Cerebellar nuclear complex (tissue), 1 donor: ENCODE measurements around the gene CTNNA3.
"Not testable (repeated sequence)": the region's sequence is repeated elsewhere in the genome, so short reads cannot be mapped to it uniquely, and the experiment has no call there.

ENCODE experiments used
- DNase-seq, 2 experiments: peaks; one replicate each; lab custom pipeline; 2025; lab: John Stamatoyannopoulos, UW

Gene CTNNA3

DNA sequence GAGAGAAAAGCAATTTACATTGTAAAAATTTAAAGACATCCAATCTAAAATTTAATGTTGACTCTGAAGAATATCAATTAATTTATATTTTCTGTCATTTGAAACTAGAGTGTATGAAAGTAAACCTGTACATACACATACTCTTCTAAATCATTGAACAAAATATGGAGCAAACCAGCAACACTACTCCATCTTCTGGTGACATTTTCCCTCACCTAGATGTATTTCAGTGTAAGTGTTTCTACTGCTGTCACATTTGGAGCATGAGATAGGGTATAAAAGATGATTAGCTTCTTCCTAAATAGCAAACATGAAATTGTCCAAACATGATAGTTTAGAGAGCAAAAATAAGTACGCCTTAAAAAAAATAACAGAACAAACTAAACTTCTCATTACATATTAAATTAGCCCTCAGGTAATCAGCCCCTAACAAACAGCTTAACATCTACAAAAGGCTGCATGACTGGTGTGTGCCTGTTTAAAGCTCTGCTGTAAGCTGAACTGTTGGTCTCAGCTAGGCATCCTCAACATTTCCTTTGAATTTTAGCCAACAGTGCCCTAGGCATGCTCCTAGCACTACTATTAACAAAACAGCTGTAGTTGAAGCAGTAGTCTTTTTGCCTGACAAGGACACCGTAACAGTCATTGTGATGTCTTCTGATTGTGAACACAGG lies 189.8 kb downstream of the CTNNA3 start:
- DNase-seq: no peak

DNA sequence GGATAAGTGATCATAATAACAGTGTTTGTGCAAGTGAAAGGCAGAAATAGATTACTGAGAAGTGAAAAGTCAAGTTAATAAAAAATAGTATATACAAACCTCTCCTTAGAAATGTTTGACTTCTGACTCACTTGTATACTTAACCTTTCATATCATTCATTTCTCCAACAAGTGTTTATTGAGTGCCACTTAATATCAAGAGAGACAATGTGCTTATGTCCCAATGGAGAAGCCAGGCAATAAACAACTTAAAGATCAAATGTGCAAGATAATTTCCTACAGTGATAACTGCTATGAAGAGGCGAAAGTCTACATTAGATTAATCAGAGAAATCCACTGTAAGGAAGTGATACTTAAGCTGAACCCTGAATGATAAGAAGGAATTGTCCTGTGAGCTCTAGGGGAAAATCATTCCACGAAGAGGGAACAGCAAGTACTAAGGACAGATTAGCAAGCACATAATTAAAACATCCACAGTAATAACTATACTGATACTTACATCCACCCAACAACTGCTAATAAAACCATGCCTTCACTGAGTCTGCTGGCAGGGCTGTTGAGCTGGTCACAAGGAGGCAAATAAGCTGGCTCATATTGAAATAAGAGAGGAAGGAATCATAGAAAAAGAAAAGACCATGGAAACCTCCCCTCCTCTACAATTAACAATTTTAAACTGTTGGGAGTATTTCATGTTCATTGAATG lies 203.5 kb downstream of the CTNNA3 start:
- DNase-seq: no peak

DNA sequence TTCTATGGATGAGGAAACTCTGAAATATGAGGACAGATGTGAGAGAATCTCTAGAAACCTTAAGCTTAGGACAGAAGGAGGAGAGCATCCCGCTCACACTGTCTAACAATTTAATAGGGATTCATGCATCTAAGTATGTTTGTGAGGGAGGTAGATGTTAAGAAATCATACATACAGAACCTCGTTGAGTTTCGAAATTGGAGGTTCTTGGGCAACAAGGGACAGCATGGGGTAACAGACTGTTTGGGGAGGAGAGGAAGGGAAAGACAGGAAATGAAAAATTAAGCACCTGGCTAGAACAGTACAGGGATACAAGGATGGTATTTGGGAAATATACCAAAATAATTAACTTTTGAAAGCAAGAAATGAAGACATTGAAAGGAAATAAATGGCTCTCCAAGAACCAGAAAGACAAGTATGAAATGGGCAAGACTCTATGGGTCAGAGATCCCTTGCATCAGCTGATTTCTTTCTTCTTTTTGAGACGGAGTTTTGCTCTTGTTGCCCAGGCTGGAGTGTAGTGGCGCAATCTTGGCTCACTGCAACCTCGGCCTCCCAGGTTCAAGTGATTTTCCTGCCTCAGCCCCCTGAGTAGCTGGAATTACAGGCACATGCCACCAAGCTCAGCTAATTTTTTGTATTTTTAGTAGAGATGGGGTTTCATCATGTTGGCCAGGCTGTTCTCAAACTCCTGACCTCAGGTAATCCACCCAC lies 207.9 kb downstream of the CTNNA3 start:
- DNase-seq: no peak

DNA sequence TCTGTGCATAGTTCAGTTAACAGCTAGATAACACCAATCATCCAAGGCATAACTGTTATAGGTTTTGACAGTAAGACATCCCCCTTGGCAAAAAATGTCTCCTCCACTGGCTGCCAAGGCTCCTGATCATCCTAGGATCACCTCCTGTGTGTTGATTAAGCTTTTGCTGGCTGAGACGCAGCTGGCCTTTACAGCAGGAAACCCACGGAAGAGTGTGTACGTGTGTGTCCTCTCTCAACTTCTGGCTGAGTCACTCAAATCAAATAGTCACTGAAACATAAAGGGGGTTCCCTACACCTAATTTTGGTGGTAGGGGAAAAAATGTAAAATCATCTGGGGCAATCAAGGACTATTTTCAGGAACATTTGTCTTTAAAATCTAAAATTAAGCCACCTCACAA lies 208.8 kb downstream of the CTNNA3 start:
- no peak for DNase-seq

DNA sequence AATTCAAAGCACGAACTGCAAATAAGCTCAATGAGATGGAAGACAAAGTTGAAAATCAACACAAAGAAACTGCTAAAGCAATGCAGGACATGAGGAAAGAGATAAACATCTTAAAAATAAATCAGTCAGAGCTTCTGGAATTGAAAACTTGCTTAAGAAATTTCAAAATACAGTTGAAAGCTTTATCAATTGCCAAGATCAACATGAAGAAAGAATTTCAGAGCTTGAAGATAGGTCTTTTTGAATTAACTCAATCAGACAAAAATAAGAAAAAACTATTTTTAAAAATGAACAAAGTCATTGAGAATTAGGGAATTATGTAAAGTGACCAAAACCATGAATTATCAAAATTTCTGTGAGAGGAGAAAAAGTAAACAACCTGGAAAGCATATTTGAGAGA lies 218.1 kb downstream of the CTNNA3 start:
- no peak for DNase-seq

DNA sequence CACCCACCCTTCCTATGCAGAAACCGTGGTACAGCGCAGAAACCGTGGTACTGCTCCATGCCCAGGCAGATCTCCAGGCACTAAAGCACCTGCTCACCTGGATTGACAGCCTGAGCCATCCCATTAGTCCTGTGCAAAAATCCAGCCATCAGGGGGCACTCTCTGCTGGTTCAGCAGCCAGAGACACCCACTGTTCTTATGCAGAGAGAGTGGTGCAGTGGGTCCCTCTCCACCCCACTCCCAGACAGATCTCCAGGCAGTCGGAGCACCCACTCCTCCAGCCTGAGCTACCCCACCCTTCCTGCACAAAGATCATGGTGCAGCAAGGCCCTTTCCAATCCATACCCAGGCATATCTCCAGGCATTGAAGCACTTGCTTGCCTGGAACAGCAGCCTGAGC lies 219.8 kb downstream of the CTNNA3 start:
- DNase-seq: no peak

DNA sequence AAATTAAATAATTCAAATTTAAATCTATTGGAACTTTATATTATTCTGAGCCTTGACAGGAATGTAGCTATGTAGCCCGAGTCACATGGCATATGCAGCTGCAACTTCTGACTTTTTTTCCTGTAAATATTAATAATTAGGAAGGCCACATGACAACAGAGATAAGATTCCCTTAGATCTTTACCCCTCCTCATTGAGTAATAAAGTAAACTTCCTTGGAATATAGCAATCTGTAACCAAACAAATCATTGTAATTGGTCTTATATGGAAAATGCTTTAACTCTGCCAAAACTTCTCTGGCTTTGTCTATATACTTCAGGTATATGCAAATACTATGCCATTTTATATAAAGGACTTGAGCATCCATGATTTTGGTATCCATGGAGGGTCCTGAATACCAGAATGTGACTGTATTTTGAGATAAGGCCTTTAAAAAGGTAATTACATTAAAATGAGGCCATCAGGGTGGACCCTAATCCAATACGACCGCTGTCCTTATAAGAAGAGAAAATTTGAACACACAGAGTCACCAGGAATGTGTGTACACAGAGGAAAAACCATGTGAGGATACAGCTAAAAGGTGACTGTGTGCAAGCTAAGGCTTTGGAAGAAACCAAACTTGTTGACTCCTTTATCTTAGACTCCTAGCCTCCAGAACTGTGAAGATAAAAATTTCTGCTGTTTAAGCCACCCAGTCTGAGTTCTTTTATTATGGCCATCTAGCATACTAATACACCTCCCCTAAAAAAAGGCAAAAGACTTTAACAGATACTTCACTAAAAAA lies 222.0 kb downstream of the CTNNA3 start:
- no peak for DNase-seq

DNA sequence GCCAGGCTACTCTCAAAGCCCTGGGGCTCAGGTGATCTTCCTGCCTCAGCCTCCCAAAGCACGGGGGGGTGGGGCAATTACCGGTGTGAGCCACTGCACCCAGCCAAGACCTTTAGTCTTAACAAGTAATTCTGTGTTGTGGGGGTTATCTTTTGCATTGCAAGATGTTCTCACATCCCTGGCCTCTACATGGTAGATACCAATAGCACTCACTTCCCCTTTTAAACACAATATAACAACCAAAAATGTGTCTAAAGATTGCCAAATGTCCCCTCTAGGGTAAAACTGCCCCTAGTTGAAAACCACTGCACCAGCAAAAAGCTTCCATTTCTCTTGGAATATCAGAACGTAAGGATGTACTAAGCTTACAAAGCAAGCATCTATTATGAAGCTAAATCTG lies 225.0 kb downstream of the CTNNA3 start:
- no peak for DNase-seq

DNA sequence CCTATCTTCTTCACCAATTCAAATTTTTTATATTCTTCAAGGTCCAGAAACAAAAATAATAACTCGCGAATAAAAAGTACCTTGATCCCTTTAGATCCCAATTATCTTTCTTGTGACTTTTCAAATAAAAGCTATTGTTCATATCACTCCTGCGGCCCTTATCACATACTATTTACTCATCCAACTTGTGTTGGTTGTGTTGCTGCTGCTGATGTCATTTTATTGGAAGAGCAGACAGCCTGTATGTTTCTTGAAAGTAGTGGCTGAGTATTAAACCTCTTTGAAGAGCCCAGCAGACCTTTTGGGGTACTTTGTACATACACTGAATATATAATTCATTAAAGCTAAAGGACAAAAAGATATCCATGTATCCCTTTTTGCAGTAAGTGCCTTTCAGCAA lies 231.7 kb downstream of the CTNNA3 start:
- DNase-seq: no peak

DNA sequence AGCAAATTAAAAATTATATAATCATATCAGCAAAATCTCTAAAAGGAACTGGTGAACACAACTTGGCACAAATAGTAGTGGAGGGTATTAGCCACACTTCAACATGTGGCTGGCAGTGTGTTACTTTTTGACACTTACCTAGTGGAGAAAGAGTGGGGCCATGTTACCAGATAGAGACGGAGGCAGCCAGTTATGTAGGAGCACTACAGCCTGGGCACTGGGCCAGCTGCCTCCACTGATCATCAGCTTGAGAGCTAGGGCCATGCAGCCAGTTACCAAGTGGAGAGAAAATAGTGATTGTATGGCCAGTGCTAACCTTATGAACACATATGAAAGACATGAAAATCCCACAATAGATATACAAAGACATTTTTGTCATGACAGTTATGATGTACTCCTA lies 243.1 kb downstream of the CTNNA3 start:
- no peak for DNase-seq

DNA sequence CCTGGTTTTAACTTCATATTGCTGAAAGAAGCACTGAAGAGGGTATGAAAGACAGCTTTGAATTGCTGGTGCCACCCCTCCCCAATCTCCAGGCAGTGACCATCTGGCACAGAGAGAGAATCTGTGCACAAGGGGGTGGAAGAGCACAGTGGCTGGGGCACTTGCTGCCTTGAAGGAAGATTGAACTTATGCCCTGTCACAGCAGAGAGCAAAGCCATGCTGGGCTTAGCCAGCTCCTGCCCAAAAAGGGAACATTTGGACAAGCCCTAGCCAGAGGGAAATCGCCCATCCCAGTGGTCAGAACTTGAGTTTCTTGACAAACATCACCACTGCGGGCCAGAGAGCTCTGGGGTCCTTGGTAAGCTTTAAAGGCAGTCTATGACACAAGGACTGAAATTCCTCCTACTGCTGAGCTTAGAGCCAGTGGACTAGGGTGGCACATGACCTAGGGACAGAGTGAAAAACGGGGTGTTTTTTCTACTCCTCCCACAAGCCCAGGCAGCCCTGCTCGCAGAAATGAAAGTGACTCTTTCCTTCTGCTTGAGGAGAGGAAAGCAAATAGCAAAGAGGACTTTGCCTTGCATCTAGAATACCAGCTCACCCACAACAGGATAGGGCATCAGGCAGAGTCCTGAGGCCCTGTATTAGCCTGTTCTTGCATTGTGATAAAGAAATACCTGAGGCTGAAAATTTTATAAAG lies 257.2 kb downstream of the CTNNA3 start:
- no peak for DNase-seq

DNA sequence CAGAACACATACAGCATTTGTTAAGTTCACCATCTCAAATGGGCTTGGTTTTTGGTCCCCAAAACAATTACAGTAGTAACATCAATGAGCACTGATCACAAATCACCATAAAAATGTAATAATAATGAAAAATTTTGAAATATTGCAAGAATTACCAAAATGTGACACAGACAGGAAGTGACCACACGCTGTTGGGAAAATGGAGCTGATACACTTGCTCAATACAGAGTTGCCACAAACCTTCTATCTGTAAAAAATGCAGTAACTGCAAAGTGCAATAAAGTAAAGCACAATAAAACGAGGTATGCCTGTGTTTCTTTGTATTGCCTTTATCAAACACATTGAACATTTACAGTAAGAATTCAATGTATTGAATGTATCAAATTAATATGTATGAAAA lies 262.7 kb downstream of the CTNNA3 start:
- DNase-seq: no peak

DNA sequence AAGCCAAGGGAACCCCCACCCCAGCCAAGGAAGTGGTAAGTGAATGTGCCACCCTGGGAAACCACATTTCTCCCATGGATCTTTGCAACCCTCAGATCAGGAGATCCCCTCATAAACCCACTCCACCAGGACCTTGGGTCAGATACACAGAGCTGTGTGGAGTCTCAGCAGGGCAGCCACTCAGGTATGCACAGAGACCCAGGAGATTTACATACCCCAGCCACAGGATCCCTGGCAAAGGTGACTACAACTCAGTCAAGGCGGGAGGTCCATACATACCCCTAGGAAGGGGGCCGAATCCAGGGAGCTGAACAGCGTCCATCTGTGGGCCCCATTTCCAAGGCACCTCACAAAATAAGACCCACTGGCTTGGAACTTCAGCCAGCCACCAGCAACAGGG lies 293.4 kb downstream of the CTNNA3 start:
- DNase-seq: no peak

DNA sequence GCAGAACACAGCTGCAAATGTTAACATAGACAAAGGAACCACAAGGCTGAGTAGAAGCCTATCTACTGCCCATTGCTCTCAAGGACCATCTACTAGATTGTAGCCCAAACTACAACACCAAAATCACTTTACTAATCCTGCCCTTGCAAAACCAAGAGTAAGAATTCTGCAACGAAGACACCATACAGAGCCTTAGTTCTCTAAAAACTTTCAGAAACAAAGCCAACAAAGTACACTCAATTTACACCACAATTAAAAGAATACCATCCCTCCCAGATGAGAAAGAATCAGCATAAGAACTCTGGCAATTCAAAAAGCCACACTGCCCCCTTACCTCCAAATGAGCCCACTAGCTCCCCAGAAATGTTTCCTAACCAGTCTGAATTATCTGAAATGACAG lies 294.3 kb downstream of the CTNNA3 start:
- no peak for DNase-seq

DNA sequence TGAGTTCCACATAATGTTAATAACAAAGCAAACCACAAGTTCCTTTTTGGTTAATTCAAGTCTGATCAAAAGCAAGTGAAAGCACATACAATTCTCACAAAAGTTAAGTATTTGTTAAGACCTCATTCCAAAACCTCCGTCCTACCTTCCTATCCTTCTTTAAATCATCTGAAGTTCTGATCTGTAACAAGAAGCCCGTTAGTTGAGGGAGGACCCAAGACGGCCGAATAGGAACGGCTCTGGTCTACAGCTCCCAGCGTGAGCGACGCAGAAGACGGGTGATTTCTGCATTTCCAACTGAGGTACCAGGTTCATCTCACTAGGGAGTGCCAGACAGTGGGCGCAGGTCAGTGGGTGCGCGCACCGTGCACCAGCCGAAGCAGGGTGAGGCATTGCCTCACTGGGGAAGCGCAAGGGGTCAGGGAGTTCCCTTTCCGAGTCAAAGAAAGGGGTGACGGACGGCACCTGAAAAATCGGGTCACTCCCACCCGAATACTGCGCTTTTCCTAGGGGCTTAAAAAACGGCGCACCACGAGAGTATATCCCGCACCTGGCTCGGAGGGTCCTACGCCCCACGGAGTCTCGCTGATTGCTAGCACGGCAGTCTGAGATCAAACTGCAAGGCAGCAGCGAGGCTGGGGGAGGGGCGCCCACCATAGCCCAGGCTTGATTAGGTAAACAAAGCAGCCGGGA lies 309.0 kb downstream of the CTNNA3 start:
- DNase-seq: not testable (repeated sequence)

DNA sequence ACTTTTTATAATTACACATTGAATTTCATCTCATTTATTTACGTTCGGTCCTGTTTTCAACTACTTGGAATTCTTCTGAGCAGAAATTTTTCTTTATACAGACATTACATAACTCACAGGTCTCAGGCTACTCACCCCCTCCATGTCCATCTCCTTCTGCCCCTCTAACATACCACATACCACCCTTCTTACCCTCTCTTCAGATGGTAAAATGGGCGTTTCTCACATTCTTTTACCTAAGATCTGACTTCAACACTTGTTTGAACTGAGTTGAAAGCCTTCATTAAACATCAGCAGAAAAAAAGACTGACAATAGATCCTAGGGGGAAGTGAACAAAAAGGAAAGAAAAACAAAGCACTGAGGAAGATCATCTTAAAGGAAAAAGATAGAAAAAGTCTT lies 309.7 kb downstream of the CTNNA3 start:
- no peak for DNase-seq

DNA sequence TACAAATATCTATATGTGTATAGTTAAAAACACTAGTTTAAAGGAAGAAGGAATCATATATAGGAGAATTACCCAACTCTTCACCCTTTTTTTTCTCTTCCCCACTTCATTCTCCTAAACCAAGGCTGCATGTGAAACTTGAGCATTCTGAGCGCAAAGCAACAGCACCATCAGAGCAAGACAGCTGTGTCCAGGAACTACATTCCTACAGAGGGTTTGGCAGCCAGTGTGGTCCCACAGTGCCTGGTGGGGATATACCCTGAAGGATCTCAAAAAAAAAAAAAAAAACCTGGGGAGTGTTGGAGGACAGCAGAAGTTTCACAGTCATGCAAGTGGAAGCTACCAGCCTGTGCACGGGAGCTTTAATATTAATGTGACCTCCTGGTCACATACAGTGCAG lies 310.4 kb downstream of the CTNNA3 start:
- no peak for DNase-seq

DNA sequence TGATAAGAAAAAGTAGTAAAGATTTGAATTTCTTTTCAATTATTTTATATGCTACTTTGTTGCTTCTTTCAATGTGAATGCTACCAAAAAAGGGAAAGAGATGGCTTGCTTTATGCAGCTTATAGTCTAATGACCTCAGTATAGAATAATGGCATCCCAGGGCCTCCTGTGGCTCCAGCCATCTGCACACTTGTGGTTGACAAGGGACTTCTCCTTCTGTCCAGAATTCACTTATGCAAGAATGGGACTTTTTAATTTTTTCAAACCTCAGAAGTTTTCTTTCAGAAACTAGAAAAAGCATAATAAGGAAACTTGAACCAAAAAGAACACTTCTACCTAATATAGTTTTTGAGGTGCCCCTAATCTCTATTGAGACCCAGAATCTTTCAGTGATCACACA lies 310.9 kb downstream of the CTNNA3 start:
- DNase-seq: no peak

DNA sequence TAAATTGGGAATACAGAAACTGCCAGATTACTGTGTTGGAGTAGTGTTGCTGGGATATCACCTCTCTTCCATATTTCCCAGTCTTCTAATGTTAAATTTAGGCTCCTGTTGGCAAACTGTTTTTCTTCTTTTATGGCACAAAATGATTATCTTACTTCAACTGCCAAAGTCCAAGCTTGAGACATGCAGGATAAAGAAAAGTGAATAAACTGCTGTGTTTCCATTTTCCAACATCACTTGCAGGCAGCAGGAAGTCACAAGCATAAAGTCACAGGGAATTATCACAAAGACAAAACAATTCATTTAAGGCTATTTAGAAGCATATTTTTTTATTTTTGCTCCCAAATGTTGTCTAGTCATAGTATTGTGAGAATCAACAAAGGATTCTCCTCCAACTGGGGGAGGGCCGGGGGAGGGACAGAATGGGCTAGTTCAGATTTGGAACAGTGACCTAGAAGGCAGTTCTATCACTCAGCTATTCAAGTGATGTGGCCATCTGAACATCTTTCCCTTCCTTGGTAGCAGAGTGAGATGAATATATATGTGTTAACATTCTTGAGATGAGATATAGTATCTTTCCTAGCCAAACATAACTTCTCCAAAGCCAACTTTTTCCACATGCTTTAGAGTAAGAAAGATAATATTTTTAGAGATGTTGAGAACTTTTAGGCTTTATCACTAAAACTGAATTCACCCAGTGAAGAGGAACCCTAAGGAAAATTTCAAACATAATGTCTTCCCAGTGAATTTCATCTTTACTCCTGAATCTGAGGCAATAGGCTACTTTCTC lies 364.7 kb downstream of the CTNNA3 start:
- DNase-seq: no peak
